HCT116 (cell line): ENCODE measurements around the gene SETD6. TPM values are rescaled to one million over a fixed set of nuclear protein-coding genes. Genes with fewer than 3 reads are reported as not detected.

Experiments used
- ATAC-seq: fragments of 200-7000 bp; cut with Tn5 transposase; 2 replicates; pipeline ENCODE4 v1.9.1; 2020; ENCODE audit warnings: mild to moderate bottlenecking, moderate library complexity
- BruUV-seq: library from RNA; stranded (reverse); fragments of 400-500 nt; replicated peaks from 2 replicates; lab custom pipeline; 2021; lab: Mats Ljungman, UMichigan
- CTCF ChIA-PET: fragments of 300-600 bp; sonication (Branson Sonifier 250); formaldehyde crosslinking; loops from one replicate; lab custom pipeline; 2021; ENCODE audit warnings: antibody characterized with exemption; lab: Charles Lee
- POLR2A ChIA-PET: fragments of 300-600, 350-600 bp; sonication (Branson Sonifier 250); formaldehyde crosslinking; loops from one replicate; lab custom pipeline; 2021; ENCODE audit warnings: antibody characterized with exemption; lab: Charles Lee
- RAD21 ChIA-PET, 2 experiments: fragments of 300-600 bp; sonication (Branson Sonifier 250); formaldehyde crosslinking; loops; one replicate each; lab custom pipeline; 2023; ENCODE audit warnings: low total read pairs in 2 of 2; ENCODE audit not compliant: uncharacterized antibody in 2 of 2, unreplicated experiment in 2 of 2, low non-redundant PET in 1 of 2; lab: Charles Lee
- DNase-seq: peaks from one replicate; pipeline ENCODE4 v3.0.0-alpha.2; 2010; ENCODE audit warnings: low read depth, low spot score
- H2AFZ ChIP-seq: fragments of 200-600 bp; shearing (Covaris generic), sonication (generic); 2 replicates; pipeline ENCODE4 v1.6.1; 2017; ENCODE audit warnings: low read depth, mixed run types, mixed read lengths, antibody characterized with exemption, low read length; ENCODE audit not compliant: poor library complexity, severe bottlenecking
- H3K27ac ChIP-seq: 2 replicates; pipeline ENCODE4 v1.5.1; 2012; ENCODE audit warnings: low read depth, low read length
- H3K27me3 ChIP-seq: fragments of 200-600 bp; sonication (generic); 2 replicates; pipeline ENCODE4 v1.6.1; 2016; ENCODE audit warnings: mixed run types, low read length, mixed read lengths; ENCODE audit not compliant: insufficient read depth
- H3K36me3 ChIP-seq, 2 experiments: fragments of 200-500 bp in 1 of 2; fragments of 200-600 bp in 1 of 2; sonication (Bioruptor generic) in 1 of 2; sonication (generic) in 1 of 2; 2 replicates each; pipeline versions ENCODE4 v1.5.1 to v1.6.1; 2014 to 2016; ENCODE audit warnings: low read length in 2 of 2, inconsistent platforms in 1 of 2, mixed read lengths in 1 of 2, mixed run types in 1 of 2; ENCODE audit not compliant: insufficient read depth in 2 of 2, control insufficient read depth in 1 of 2
- H3K4me1 ChIP-seq, 2 experiments: fragments of 200-600 bp in 1 of 2; sonication (generic) in 1 of 2; 2 replicates each; pipeline versions ENCODE4 v1.5.1 to v1.6.1; 2012 to 2017; ENCODE audit warnings: low read length in 2 of 2, inconsistent platforms in 1 of 2, mild to moderate bottlenecking in 1 of 2, mixed read lengths in 1 of 2, mixed run types in 1 of 2, moderate library complexity in 1 of 2; ENCODE audit not compliant: insufficient read depth in 2 of 2, control insufficient read depth in 1 of 2
- H3K4me2 ChIP-seq: fragments of 200-600 bp; sonication (generic); 2 replicates; pipeline ENCODE4 v1.6.1; 2017; ENCODE audit warnings: mixed run types, low read length, mixed read lengths
- H3K4me3 ChIP-seq, 2 experiments: fragments of 200-600 bp in 1 of 2; sonication (generic) in 1 of 2; replicated peaks in 1 of 2; 2 replicates each; pipeline ENCODE4 v1.5.1; 2011 to 2016; ENCODE audit warnings: low read length in 2 of 2, control low read depth in 1 of 2, low read depth in 1 of 2, mild to moderate bottlenecking in 1 of 2, mixed read lengths in 1 of 2, mixed run types in 1 of 2
- H3K79me2 ChIP-seq: fragments of 200-600 bp; sonication (generic); 2 replicates; pipeline ENCODE4 v1.6.1; 2017; ENCODE audit warnings: mild to moderate bottlenecking, mixed run types, low read length, moderate library complexity, mixed read lengths; ENCODE audit not compliant: insufficient read depth
- H3K9ac ChIP-seq: fragments of 200-600 bp; sonication (generic); 2 replicates; pipeline ENCODE4 v1.6.1; 2016; ENCODE audit warnings: low read length, mixed read lengths
- H3K9me2 ChIP-seq: fragments of 200-600 bp; sonication (generic), shearing (Covaris generic); 2 replicates; pipeline ENCODE4 v1.6.1; 2017; ENCODE audit warnings: mixed run types, mild to moderate bottlenecking, moderate library complexity; ENCODE audit not compliant: insufficient read depth
- H3K9me3 ChIP-seq, 2 experiments: fragments of 200-500 bp in 1 of 2; fragments of 200-600 bp in 1 of 2; sonication (Bioruptor generic) in 1 of 2; sonication (generic) in 1 of 2; 2 replicates each; pipeline ENCODE4 v1.6.1; 2014 to 2017; ENCODE audit warnings: low read length in 2 of 2, mixed read lengths in 2 of 2, inconsistent platforms in 1 of 2, low read depth in 1 of 2, mild to moderate bottlenecking in 1 of 2, mixed run types in 1 of 2, moderate library complexity in 1 of 2; ENCODE audit not compliant: control insufficient read depth in 1 of 2, insufficient read depth in 1 of 2
- H4K20me1 ChIP-seq: fragments of 200-600 bp; sonication (generic), shearing (Covaris generic); 2 replicates; pipeline ENCODE4 v1.6.1; 2017; ENCODE audit warnings: mixed run types, mild to moderate bottlenecking, moderate library complexity; ENCODE audit not compliant: insufficient read depth
- CTCF ChIP-seq, 3 experiments: fragments of 200-600 bp in 1 of 3; sonication (generic) in 1 of 3; IDR thresholded peaks in 2 of 3; conservative IDR thresholded peaks in 1 of 3; 2 replicates each; pipeline ENCODE4 v1.5.1; 2012 to 2017; ENCODE audit warnings: low read depth in 2 of 3, low read length in 2 of 3, antibody characterized with exemption in 1 of 3, borderline replicate concordance in 1 of 3, control low read depth in 1 of 3, mild to moderate bottlenecking in 1 of 3, mixed read lengths in 1 of 3, mixed run types in 1 of 3, moderate library complexity in 1 of 3; ENCODE audit not compliant: insufficient read depth in 1 of 3
- EGR1 ChIP-seq: IDR thresholded peaks from 2 replicates; pipeline ENCODE4 v1.6.1; 2012; ENCODE audit warnings: low read depth
- ELF1 ChIP-seq: IDR thresholded peaks from 2 replicates; pipeline ENCODE4 v1.6.1; 2012; ENCODE audit warnings: low read depth, borderline replicate concordance
- RAD21 ChIP-seq: IDR thresholded peaks from 2 replicates; pipeline ENCODE4 v1.6.1; 2012; ENCODE audit warnings: low read depth, mild to moderate bottlenecking
- REST ChIP-seq: IDR thresholded peaks from 2 replicates; pipeline ENCODE4 v1.6.1; 2012; ENCODE audit warnings: low read depth
- SIN3A ChIP-seq: IDR thresholded peaks from 2 replicates; pipeline ENCODE4 v1.6.1; 2012; ENCODE audit warnings: low read depth
- SRF ChIP-seq: IDR thresholded peaks from 2 replicates; pipeline ENCODE4 v1.6.1; 2012; ENCODE audit warnings: low read depth
- TCF7L2 ChIP-seq: IDR thresholded peaks from 2 replicates; pipeline ENCODE4 v1.7.0; 2011; ENCODE audit warnings: borderline replicate concordance, inconsistent platforms; ENCODE audit not compliant: insufficient read depth, insufficient read length; ENCODE audit errors: extremely low read depth
- ZBTB33 ChIP-seq: IDR thresholded peaks from 2 replicates; pipeline ENCODE4 v1.6.1; 2011; ENCODE audit warnings: mild to moderate bottlenecking, low read length, moderate library complexity; ENCODE audit not compliant: insufficient replicate concordance; ENCODE audit errors: extremely low read depth
- intact Hi-C: fragments of 100-400 bp; cut with micrococcal nuclease; formaldehyde crosslinking; loops from 2 replicates; pipeline ENCODE4 v1.10.0; 2022
- total RNA-seq: library from RNA; stranded (reverse); gene quantifications from one replicate; pipeline ENCODE4 v1.2.1, GENCODE V29; 2021; ENCODE audit not compliant: unreplicated experiment

SETD6 gene
- total RNA-seq, 1 experiment from 2014 or later: 26.6 TPM

- ATAC-seq: no peak
- Histone ChIP-seq H3K4me3 (no peak overlapping the region), H3K9me2 (no peaks in the 10 kb centered on the region), H3K27me3 (no peaks in the 10 kb centered on the region), H2AFZ (no peak overlapping the region), H3K9ac (no peak overlapping the region), H3K4me1 (peaks cover 5 to 22% of the 10 kb centered on the region in 2 experiments; a peak in 3 of 4 replicates), H3K9me3 (no peaks in the 10 kb centered on the region), H3K4me2 (no peak overlapping the region), H3K36me3 (peaks cover 53 to 61% of the 10 kb centered on the region in 2 experiments), H3K79me2 (peaks cover 63% of the 10 kb centered on the region), H3K27ac (no peak overlapping the region), H4K20me1 (no peaks in the 10 kb centered on the region; the same call in 1 of the 2 replicates)
- ChIA-PET POLR2A (no interaction called here), CTCF (no interaction called here), RAD21 (no interaction called here)
- intact Hi-C loops: no loop called here
- no TSS peak for BruUV-seq
- DNase-seq: no peak
- no peak for TF ChIP-seq SRF
- no peak for TF ChIP-seq RAD21
- TF ChIP-seq REST: no peak
- TF ChIP-seq CTCF (IDR thresholded peaks at IDR 0.05 in 2 of 3, conservative IDR thresholded peaks at IDR 0.05 in 1 of 3; ENCODE audit: borderline replicate concordance in 1 of 3, insufficient read depth in 1 of 3, low read depth in 2 of 3, low read length in 2 of 3): no peak
- TF ChIP-seq SIN3A: no peak
- TF ChIP-seq TCF7L2: no peak
- TF ChIP-seq ZBTB33: no peak
- no peak for TF ChIP-seq EGR1
- no peak for TF ChIP-seq ELF1
These were observed 3.7 kb downstream of the SETD6 start for GRCh38 chr16:58518980-58519368.
